HEK293 (cell line): Measurements from ENCODE around the gene CACNG4.

Experiments
- CTCF ChIA-PET: fragments of 350-600 bp; formaldehyde crosslinking; extraction: SDS; loops from one replicate; lab custom pipeline; 2021; ENCODE audit warnings: antibody characterized with exemption; lab: Yijun Ruan, JAX
- POLR2A ChIA-PET: fragments of 300-600 bp; formaldehyde crosslinking; extraction: SDS; loops from one replicate; lab custom pipeline; 2020; ENCODE audit warnings: antibody characterized with exemption, inconsistent platforms; lab: Yijun Ruan, JAX
- H3K27ac ChIP-seq: fragments of 200-500 bp; sonication (Bioruptor generic); 2 replicates; pipeline ENCODE4 v1.5.1; 2014; ENCODE audit warnings: low read depth, low read length, control low read depth, inconsistent platforms; ENCODE audit errors: extremely low read depth
- H3K36me3 ChIP-seq, 2 experiments: fragments of 200-500 bp in 1 of 2; sonication (Bioruptor generic) in 1 of 2; 1 replicate in 1 of 2; 2 replicates in 1 of 2; pipeline ENCODE4 v1.5.1; 2014 to 2017; ENCODE audit warnings: inconsistent platforms in 2 of 2, low read length in 2 of 2; ENCODE audit not compliant: control insufficient read depth in 2 of 2, insufficient read depth in 1 of 2
- H3K4me1 ChIP-seq: fragments of 200-500 bp; sonication (Bioruptor generic); 2 replicates; pipeline ENCODE4 v1.5.1; 2014; ENCODE audit warnings: mild to moderate bottlenecking, low read length, inconsistent platforms; ENCODE audit not compliant: control insufficient read depth, insufficient read depth
- H3K4me3 ChIP-seq: 2 replicates; pipeline ENCODE4 v1.5.1; 2011; ENCODE audit warnings: low read depth, mild to moderate bottlenecking, control low read depth, low read length, moderate library complexity
- H3K9me3 ChIP-seq: fragments of 200-500 bp; sonication (Bioruptor generic); 2 replicates; pipeline ENCODE4 v1.5.1; 2014; ENCODE audit warnings: low read depth, low read length, inconsistent platforms; ENCODE audit not compliant: control insufficient read depth, insufficient read depth
- GLIS1 ChIP-seq: fragments of 450-650 bp; formaldehyde crosslinking; IDR thresholded peaks from 2 replicates; pipeline ENCODE4 v1.5.1; 2016; ENCODE audit warnings: missing biosample characterization, missing genetic modification characterization
- KLF1 ChIP-seq: fragments of 450-650 bp; formaldehyde crosslinking; IDR thresholded peaks from 2 replicates; pipeline ENCODE4 v1.5.1; 2016; ENCODE audit warnings: missing biosample characterization, missing genetic modification characterization
- MEIS1 ChIP-seq: sonication (generic); formaldehyde crosslinking; IDR thresholded peaks from 2 replicates; pipeline ENCODE4 v1.8.1; 2022; ENCODE audit warnings: missing genetic modification reagents, mild to moderate bottlenecking, borderline replicate concordance
- TRIM28 ChIP-seq: IDR thresholded peaks from 2 replicates; pipeline ENCODE4 v1.6.1; 2011; ENCODE audit warnings: low read length, control low read depth, borderline replicate concordance
- ZBTB21 ChIP-seq: fragments of 450-650 bp; formaldehyde crosslinking; IDR thresholded peaks from 2 replicates; pipeline ENCODE4 v1.5.1; 2017; ENCODE audit warnings: missing biosample characterization, missing genetic modification characterization
- ZEB2 ChIP-seq: fragments of 450-650 bp; formaldehyde crosslinking; IDR thresholded peaks from 2 replicates; pipeline ENCODE4 v1.5.1; 2016; ENCODE audit warnings: missing biosample characterization, missing genetic modification characterization
- ZFP3 ChIP-seq: fragments of 450-650 bp; formaldehyde crosslinking; IDR thresholded peaks from 2 replicates; pipeline ENCODE4 v1.5.1; 2016; ENCODE audit warnings: low read depth, missing biosample characterization, missing genetic modification characterization
- ZNF239 ChIP-seq: fragments of 450-650 bp; formaldehyde crosslinking; IDR thresholded peaks from 2 replicates; pipeline ENCODE4 v1.5.1; 2016; ENCODE audit warnings: missing biosample characterization, missing genetic modification characterization
- ZNF394 ChIP-seq: fragments of 450-650 bp; formaldehyde crosslinking; IDR thresholded peaks from 2 replicates; pipeline ENCODE4 v1.5.1; 2016; ENCODE audit warnings: missing biosample characterization, missing genetic modification characterization, mild to moderate bottlenecking, moderate library complexity, borderline replicate concordance
- ZNF549 ChIP-seq: fragments of 450-650 bp; IDR thresholded peaks from 2 replicates; pipeline ENCODE4 v1.5.1; 2018; ENCODE audit warnings: missing biosample characterization, missing genetic modification characterization, mild to moderate bottlenecking, inconsistent platforms, moderate library complexity
- ZNF560 ChIP-seq: fragments of 450-650 bp; formaldehyde crosslinking; IDR thresholded peaks from 2 replicates; pipeline ENCODE4 v1.5.1; 2017; ENCODE audit warnings: missing biosample characterization, missing genetic modification characterization, borderline replicate concordance
- ZNF76 ChIP-seq: fragments of 450-650 bp; formaldehyde crosslinking; IDR thresholded peaks from 2 replicates; pipeline ENCODE4; 2016; ENCODE audit warnings: low read depth, missing biosample characterization, missing genetic modification characterization, borderline replicate concordance
- ZNF768 ChIP-seq: fragments of 450-650 bp; formaldehyde crosslinking; IDR thresholded peaks from 2 replicates; pipeline ENCODE4 v1.5.1; 2018; ENCODE audit warnings: missing biosample characterization, mild to moderate bottlenecking, missing genetic modification characterization
- TF ChIP-seq, protein P1 (sequence below): fragments of 450-650 bp; formaldehyde crosslinking; conservative IDR thresholded peaks from 2 replicates; pipeline ENCODE4 v1.5.1; 2016; ENCODE audit warnings: low read depth, missing biosample characterization, missing genetic modification characterization
- TF ChIP-seq, protein P2 (sequence below): fragments of 450-650 bp; formaldehyde crosslinking; IDR thresholded peaks from 2 replicates; pipeline ENCODE4; 2016; ENCODE audit warnings: missing biosample characterization, missing genetic modification characterization

Gene CACNG4

DNA sequence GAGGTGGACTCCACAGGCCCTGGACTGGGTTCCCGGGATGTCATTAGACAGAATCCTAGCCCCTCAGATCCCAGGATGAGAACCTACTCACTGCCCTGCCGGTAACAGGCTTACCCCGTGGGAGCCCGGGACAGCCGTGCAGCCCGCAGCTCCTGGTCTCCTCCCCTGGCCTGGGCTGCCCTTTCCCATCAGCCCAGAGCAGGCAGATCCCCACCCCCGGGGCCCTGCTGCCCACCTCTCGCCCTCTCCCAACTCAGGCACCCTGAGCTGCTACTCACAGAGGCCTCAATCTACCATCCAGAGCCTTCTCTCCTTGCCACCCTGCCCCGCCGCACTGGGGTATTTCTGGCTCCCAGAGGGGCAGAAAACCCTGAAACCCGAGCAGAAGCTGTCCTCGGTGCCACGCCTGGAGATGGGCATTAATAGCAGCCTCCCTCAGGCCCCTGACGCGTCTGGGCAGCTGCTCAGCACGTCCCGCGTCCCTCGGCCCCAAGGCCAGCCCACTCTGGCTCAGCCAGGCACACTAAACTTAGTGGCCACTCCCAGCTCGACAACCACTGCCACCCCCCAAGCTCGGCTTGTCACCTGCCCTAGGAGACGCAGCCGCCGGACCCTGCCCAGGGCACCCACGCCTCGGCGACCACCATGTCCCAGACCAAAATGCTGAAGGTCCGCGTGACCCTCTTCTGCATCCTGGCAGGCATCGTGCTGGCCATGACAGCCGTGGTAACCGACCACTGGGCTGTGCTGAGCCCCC is 79.7 kb downstream of the CACNG4 start, which contains the start of gene CACNG1:
Gene CACNG1 (plus strand): TSS at position 539 of the 757 bp plus-strand sequence. CDS start 107 bp downstream, at position 646.
- ChIA-PET POLR2A (no interaction called here), CTCF (no interaction called here)
- no peak for TF ChIP-seq ZFP3
- TF ChIP-seq ZNF549: no peak
- no peak for TF ChIP-seq TRIM28
- no peaks in the 10 kb centered on the region for H3K4me1 ChIP-seq
- no peaks in the 10 kb centered on the region for H3K36me3 ChIP-seq
- no peak within 1 kb of the TSS for H3K4me3 ChIP-seq
- H3K9me3 ChIP-seq: no peaks in the 10 kb centered on the region
- no peak within 1 kb of the TSS for H3K27ac ChIP-seq

DNA sequence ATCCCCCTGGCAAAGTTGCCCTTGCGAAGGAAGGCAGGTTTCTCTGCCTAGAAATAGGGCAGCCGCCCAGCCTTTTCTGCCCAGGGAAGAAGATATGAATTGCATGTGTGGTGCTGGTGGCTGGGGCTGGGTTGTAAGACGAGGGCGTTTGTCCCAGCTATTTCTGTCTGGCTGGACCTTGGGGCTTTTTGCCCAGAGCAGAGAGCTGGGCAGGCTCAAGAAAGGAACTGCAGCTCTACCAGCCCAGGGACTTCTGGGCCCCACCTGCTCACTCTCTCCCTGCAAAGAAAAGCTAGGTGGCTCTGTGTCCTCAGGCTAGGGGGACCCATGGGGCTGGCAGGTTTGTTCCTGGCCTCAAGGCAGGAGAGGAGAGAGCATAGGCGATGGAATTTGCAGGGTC is 80.4 kb downstream of the CACNG4 start:
- Histone ChIP-seq H3K36me3 (no peaks in the 10 kb centered on the region), H3K27ac (no peak overlapping the region), H3K9me3 (no peaks in the 10 kb centered on the region), H3K4me3 (no peak overlapping the region), H3K4me1 (no peaks in the 10 kb centered on the region)
- CTCF ChIA-PET: no interaction called here
- no peak for TF ChIP-seq ZNF76 (tag by site-specific recombination)
- no peak for TF ChIP-seq ZBTB21 (tag by site-specific recombination)
- TF ChIP-seq GLIS1 (tag by site-specific recombination): no peak
- TF ChIP-seq, protein P1, sequence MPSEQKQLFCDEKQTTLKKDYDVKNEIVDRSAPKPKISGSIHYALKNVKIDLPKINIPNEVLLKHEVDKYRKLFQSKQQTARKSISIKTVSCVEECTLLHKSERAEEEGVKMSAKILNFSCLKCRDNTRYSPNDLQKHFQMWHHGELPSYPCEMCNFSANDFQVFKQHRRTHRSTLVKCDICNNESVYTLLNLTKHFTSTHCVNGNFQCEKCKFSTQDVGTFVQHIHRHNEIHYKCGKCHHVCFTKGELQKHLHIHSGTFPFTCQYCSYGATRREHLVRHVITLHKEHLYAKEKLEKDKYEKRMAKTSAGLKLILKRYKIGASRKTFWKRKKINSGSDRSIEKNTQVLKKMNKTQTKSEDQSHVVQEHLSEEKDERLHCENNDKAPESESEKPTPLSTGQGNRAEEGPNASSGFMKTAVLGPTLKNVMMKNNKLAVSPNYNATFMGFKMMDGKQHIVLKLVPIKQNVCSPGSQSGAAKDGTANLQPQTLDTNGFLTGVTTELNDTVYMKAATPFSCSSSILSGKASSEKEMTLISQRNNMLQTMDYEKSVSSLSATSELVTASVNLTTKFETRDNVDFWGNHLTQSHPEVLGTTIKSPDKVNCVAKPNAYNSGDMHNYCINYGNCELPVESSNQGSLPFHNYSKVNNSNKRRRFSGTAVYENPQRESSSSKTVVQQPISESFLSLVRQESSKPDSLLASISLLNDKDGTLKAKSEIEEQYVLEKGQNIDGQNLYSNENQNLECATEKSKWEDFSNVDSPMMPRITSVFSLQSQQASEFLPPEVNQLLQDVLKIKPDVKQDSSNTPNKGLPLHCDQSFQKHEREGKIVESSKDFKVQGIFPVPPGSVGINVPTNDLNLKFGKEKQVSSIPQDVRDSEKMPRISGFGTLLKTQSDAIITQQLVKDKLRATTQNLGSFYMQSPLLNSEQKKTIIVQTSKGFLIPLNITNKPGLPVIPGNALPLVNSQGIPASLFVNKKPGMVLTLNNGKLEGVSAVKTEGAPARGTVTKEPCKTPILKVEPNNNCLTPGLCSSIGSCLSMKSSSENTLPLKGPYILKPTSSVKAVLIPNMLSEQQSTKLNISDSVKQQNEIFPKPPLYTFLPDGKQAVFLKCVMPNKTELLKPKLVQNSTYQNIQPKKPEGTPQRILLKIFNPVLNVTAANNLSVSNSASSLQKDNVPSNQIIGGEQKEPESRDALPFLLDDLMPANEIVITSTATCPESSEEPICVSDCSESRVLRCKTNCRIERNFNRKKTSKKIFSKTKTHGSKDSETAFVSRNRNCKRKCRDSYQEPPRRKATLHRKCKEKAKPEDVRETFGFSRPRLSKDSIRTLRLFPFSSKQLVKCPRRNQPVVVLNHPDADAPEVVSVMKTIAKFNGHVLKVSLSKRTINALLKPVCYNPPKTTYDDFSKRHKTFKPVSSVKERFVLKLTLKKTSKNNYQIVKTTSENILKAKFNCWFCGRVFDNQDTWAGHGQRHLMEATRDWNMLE (tag by site-specific recombination): no peak
- no peak for TF ChIP-seq ZEB2 (tag by site-specific recombination)
- TF ChIP-seq ZNF239 (tag by site-specific recombination): no peak
- TF ChIP-seq ZNF768 (tag by site-specific recombination): no peak
- TF ChIP-seq ZNF560 (tag by site-specific recombination): no peak
- TF ChIP-seq ZNF394 (tag by site-specific recombination): no peak
- TF ChIP-seq, protein P2, sequence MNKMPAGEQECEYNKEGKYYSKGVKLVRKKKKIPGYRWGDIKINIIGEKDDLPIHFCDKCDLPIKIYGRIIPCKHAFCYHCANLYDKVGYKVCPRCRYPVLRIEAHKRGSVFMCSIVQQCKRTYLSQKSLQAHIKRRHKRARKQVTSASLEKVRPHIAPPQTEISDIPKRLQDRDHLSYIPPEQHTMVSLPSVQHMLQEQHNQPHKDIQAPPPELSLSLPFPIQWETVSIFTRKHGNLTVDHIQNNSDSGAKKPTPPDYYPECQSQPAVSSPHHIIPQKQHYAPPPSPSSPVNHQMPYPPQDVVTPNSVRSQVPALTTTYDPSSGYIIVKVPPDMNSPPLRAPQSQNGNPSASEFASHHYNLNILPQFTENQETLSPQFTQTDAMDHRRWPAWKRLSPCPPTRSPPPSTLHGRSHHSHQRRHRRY (tag by site-specific recombination): no peak
- POLR2A ChIA-PET: no interaction called here

DNA sequence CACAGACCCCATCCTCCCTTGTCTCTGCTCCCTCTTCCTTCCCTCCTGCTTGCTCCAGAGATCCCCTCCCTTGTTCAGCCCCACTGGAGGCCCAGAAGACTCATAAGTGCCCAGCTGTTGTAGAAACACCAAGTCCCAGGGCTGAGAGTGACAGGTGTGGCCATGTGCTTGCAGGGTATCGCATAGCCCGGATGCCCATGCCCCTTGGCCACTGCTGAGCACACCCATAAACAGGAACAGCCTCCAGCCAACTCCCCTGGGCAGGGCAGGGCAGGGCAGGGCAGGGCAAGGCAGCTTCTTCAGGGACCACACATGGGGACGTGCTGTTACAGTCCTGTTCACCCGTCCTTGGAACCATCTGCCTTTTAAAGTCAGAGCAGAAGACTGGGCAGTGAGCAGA is 81.9 kb downstream of the CACNG4 start:
- CTCF ChIA-PET: no interaction called here
- H3K4me3 ChIP-seq: no peak overlapping the region
- H3K4me1 ChIP-seq: no peaks in the 10 kb centered on the region
- no peak overlapping the region for H3K27ac ChIP-seq
- TF ChIP-seq KLF1 (tag by site-specific recombination) (peak; percentile 65), MEIS1 (no peak)
- TF ChIP-seq, all 188 proteins: peak for 1
- Histone ChIP-seq H3K36me3 (no peaks in the 10 kb centered on the region), H3K9me3 (no peaks in the 10 kb centered on the region)
- POLR2A ChIA-PET: no interaction called here
